ENCODE results near the gene TIGD3. TPM values are rescaled to one million over a fixed set of nuclear protein-coding genes. Genes with fewer than 3 reads are reported as not detected.
A peak's percentile ranks its signal among the peaks of the same experiment; 100 is the strongest.

TIGD3 gene
- total RNA-seq = 1 to 10 TPM; 1.3 to 1.8 TPM

GRCh38 chr11:65354265-65355012 lies at the start of gene TIGD3:
Gene TIGD3, plus strand, starts transcription at chr11:65354751. Its CDS starts 1,058 bp downstream, at chr11:65355809.
- H3K9me3 Mint-ChIP-seq = no peaks in the 10 kb centered on the region
- DNase-seq (peak; percentile 98), ATAC-seq (replicated peaks in 1 of 2) (peak; percentile 97 to 98)
- H3K4me3 Mint-ChIP-seq = peak within 1 kb of the TSS; percentile 92 to 93
- H3K27me3 Mint-ChIP-seq (ENCODE audit: low read depth) = no peaks in the 10 kb centered on the region
- H3K4me1 Mint-ChIP-seq (ENCODE audit: low read depth) = peaks cover 7% of the 10 kb centered on the region
- peaks cover 0 to 5% of the 10 kb centered on the region in 2 donors for H3K36me3 Mint-ChIP-seq (ENCODE audit: insufficient read depth in 2 of 2)
- H3K27ac Mint-ChIP-seq = peak within 1 kb of the TSS; percentile 81

DNA sequence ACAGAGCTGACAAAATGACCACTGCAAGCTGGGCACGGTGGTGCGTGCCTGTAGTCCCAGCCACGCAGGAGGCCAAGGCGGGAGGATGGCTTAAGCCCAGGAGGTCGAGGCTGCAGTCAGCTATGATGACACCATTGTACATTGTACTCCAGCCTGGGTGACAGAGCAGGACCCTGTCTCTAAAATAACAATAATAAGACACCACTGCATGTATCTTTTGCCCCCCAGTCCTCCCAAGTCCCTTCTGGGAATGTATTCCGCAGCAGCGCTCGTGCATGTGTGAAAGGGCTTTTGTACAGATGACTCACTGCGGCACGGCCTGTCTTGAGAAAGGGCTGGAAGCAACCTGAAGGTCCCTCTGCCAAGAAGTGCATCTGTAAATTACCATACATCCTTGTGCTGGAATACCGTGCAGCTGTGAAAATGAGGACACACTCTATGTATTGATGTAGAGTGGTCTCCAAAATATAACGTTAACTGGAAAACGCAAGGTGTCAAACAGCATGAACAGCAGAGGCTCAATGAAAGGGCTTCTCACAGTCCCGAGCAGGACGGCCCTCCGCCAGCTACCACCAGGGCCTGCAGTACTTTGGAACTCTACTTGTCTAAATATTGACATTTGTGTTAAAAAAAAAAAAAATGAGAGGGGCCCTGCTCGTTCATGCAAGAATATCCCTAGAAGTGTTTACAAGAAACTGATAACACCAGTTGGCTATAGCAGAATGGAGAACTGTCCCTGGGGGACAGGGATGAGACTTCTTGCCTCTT lies 48.9 kb upstream of the TIGD3 start:
- ATAC-seq (replicated peaks in 1 of 2) (no peak), DNase-seq (no peak)
- H3K4me3 Mint-ChIP-seq = no peak overlapping the region
- no peaks in the 10 kb centered on the region for H3K9me3 Mint-ChIP-seq
- H3K4me1 Mint-ChIP-seq (ENCODE audit: low read depth) = no peaks in the 10 kb centered on the region
- H3K27ac Mint-ChIP-seq = no peak overlapping the region
- H3K36me3 Mint-ChIP-seq (ENCODE audit: insufficient read depth in 2 of 2) = peaks cover 3 to 4% of the 10 kb centered on the region in 2 donors
- H3K27me3 Mint-ChIP-seq (ENCODE audit: low read depth) = no peaks in the 10 kb centered on the region

GRCh38 chr11:65307298-65308229 lies 47.0 kb upstream of the TIGD3 start:
- H3K27ac Mint-ChIP-seq = no peak overlapping the region

DNA sequence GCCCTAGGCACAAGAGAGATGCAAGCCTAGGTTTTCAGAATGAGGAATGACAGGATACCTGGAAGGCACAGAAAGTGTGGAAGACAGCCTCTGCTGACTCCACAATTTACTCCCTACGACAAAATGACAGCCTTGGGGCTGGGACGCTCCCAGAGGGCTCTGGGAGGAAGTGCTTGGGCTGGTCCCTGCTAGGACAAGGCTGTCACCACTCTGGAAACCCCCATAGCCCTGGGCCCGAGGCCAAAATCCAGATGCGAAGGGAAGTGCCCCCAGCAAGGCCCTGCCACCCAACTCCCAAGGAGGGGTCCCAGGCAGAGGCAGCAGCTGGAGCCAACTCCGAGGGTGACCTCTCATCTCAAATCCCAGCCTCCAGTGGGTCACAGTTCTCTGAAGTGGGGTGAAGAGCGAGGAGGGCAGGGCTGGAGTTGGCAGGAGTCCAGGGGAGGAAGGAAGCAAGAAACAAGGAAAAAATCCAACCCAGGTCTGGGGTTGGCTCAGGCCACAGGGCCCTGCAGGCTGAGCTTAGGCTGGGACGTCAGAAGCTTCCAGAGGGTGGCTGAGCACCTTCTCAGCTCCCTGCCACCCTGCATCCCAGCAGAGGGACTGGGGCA lies 46.2 kb upstream of the TIGD3 start:
- Mint-ChIP-seq H3K36me3 (ENCODE audit: insufficient read depth in 2 of 2) (peaks cover 3 to 4% of the 10 kb centered on the region in 2 donors), H3K9me3 (no peaks in the 10 kb centered on the region), H3K27ac (no peak overlapping the region), H3K27me3 (ENCODE audit: low read depth) (peaks cover under 1% of the 10 kb centered on the region), H3K4me1 (ENCODE audit: low read depth) (no peaks in the 10 kb centered on the region), H3K4me3 (no peak overlapping the region)
- ATAC-seq (replicated peaks in 1 of 2) (peak; percentile 14 to 17), DNase-seq (no peak)

More at GRCh38 chr11:65307298-65308229, 47.0 kb upstream of the TIGD3 start:
- ATAC-seq (replicated peaks in 1 of 2) = no peak
- H3K4me3 Mint-ChIP-seq = no peak overlapping the region
- no peaks in the 10 kb centered on the region for H3K4me1 Mint-ChIP-seq (ENCODE audit: low read depth)
- no peak for DNase-seq
- H3K36me3 Mint-ChIP-seq (ENCODE audit: insufficient read depth in 2 of 2) = peaks cover 3 to 4% of the 10 kb centered on the region in 2 donors
- no peaks in the 10 kb centered on the region for H3K27me3 Mint-ChIP-seq (ENCODE audit: low read depth)
- no peaks in the 10 kb centered on the region for H3K9me3 Mint-ChIP-seq

GRCh38 chr11:65309006-65309405 lies 45.5 kb upstream of the TIGD3 start:
- no peak for ATAC-seq (replicated peaks in 1 of 2)
- no peak for DNase-seq
- Mint-ChIP-seq H3K27me3 (ENCODE audit: low read depth) (peaks cover 7% of the 10 kb centered on the region), H3K9me3 (no peaks in the 10 kb centered on the region), H3K4me3 (no peak overlapping the region), H3K36me3 (ENCODE audit: insufficient read depth in 2 of 2) (peaks cover 2% of the 10 kb centered on the region in 2 donors), H3K27ac (no peak overlapping the region), H3K4me1 (ENCODE audit: low read depth) (peaks cover 3% of the 10 kb centered on the region)

- Mint-ChIP-seq H3K27ac (no peak overlapping the region), H3K4me1 (ENCODE audit: low read depth) (peaks cover 7% of the 10 kb centered on the region), H3K27me3 (ENCODE audit: low read depth) (peaks cover 12% of the 10 kb centered on the region), H3K9me3 (no peaks in the 10 kb centered on the region), H3K36me3 (ENCODE audit: insufficient read depth in 2 of 2) (no peaks in the 10 kb centered on the region), H3K4me3 (no peak overlapping the region)
- no peak for ATAC-seq (replicated peaks in 1 of 2)
- DNase-seq = no peak
Measured at GRCh38 chr11:65310215-65310614, 44.3 kb upstream of the TIGD3 start.

DNA sequence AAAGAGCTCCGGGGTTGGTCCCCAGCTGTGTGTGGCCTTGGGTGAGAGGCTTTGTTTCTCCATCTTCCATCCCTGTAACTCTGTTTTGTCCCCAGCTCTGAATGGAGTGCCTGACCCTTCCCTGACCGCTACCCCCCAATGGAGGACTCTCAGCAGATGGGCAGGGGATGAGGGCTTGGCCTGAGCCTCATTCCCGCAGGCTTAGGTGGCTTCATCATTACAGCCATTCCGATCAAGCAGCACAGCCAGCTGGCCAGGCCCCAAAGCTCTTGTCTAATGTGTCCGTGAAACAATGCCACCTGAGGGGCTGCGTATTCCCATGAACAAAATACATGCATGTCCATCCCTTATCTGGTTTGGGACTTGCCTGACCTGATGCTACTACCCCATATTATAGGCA lies 43.8 kb upstream of the TIGD3 start:
- no peak for DNase-seq
- ATAC-seq (replicated peaks in 1 of 2) = no peak
- peaks cover 12% of the 10 kb centered on the region for H3K27me3 Mint-ChIP-seq (ENCODE audit: low read depth)
- H3K4me3 Mint-ChIP-seq = no peak overlapping the region
- peaks cover 10% of the 10 kb centered on the region for H3K4me1 Mint-ChIP-seq (ENCODE audit: low read depth)
- no peak overlapping the region for H3K27ac Mint-ChIP-seq
- H3K9me3 Mint-ChIP-seq = no peaks in the 10 kb centered on the region
- no peaks in the 10 kb centered on the region for H3K36me3 Mint-ChIP-seq (ENCODE audit: insufficient read depth in 2 of 2)

- Mint-ChIP-seq H3K36me3 (ENCODE audit: insufficient read depth in 2 of 2) (no peaks in the 10 kb centered on the region), H3K27me3 (ENCODE audit: low read depth) (peaks cover 17% of the 10 kb centered on the region), H3K9me3 (no peaks in the 10 kb centered on the region), H3K4me1 (ENCODE audit: low read depth) (peaks cover 15% of the 10 kb centered on the region), H3K27ac (no peak overlapping the region), H3K4me3 (no peak overlapping the region)
- ATAC-seq (replicated peaks in 1 of 2) = no peak
- no peak for DNase-seq
Measured at GRCh38 chr11:65311170-65311678, 43.3 kb upstream of the TIGD3 start.

DNA sequence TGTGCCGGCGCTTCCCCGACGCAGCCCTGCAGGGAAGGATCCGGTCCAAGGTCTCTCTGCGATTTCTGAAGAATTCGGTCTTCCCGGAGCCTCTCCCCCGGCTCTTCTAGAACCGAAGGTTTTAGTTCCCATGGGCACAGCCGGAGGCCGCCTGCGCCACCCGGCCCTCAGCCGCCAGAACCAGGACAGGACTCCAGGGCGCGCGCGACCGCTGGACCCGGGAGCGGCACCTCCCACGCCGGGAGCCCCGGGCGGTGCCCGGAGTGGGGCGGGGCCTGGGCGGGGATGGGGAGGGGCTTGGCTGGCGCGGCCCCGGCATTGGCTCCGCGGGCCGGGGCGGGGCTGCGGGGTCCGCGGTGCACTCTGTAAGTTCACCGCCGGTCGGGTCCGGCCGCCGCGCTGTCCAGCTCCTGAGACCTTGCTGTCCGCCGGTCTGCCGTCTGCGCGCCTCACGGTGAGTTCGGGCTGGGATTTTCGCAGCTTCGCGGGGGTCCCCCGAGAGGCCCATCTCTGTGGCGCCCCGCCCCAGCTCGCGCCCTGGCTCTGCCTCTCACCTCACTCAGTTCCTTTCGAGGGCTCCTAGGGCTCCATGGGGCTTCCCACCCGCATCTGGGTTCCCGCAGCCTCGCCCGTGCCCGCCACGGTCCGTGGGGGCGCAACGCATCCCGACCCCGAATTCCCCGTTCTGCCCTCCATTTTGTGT lies 39.9 kb upstream of the TIGD3 start, which contains the start of gene CDC42EP2:
CDC42EP2 (plus strand) TSS at position 366 of the 703 bp plus-strand sequence. CDS start 6,033 bp downstream, outside the sequence.
- Mint-ChIP-seq H3K4me3 (peak within 1 kb of the TSS; percentile 77 to 80), H3K9me3 (no peaks in the 10 kb centered on the region), H3K36me3 (ENCODE audit: insufficient read depth in 2 of 2) (no peaks in the 10 kb centered on the region), H3K4me1 (ENCODE audit: low read depth) (peaks cover 16% of the 10 kb centered on the region), H3K27ac (no peak within 1 kb of the TSS), H3K27me3 (ENCODE audit: low read depth) (peaks cover 21% of the 10 kb centered on the region)
- DNase-seq = peak; percentile 68 to 82
- peak; percentile 91 to 93 for ATAC-seq (replicated peaks in 1 of 2)

DNA sequence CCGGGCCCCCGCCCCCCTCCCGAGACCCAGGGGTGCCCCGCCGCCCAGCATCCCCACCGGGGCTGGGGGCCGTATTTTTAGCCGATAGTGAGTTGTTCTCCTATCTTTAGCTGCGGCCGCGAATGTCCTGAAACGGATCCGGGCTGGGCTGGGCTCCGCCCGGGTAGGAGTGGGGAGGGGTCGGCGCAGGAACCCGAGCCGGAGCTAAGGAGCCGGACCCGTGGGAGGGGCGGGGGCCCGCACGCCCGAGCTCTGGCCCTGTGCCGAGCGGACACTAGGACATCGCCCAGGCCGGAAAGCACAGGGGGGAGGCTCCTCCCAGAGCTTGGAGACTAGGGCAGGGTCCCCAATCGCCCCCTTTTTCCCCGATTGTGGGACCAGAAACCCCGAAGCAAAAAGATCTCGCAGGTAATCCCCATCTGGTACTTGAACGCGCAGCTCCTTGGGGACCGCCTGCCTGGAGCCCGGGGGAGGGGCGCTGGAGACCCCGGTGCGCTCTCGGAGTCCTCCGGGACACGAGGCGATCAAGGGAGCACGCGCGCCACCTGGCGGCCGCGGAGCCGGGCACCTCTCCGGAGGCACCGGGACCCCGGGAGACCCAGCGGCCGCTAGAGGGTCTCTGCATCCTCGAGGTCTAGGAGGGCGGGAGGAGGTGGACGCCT lies 39.2 kb upstream of the TIGD3 start:
- peaks cover 21% of the 10 kb centered on the region for H3K27me3 Mint-ChIP-seq (ENCODE audit: low read depth)
- H3K4me3 Mint-ChIP-seq = peak overlapping the region; percentile 77 to 80

DNA sequence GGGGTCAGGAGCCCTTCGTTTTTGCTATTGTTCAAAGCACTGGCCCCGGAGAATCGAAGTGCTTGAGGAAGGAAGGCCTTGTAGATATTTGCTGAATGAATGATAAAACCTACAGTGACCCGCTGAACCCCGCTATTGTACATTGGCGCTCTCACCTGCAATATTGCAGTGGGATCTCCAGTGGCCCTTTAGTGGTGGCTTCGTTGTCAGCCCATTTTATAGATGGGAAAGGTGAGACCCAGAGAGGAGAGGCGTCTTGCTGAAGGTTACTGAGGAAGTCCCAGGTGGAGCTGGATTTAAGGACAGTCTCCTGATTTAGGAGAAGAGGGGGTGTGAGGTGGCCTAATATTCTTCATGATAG lies 38.7 kb upstream of the TIGD3 start:
- Mint-ChIP-seq H3K4me3 (peak overlapping the region; percentile 77 to 80), H3K36me3 (ENCODE audit: insufficient read depth in 2 of 2) (no peaks in the 10 kb centered on the region), H3K27ac (no peak overlapping the region), H3K9me3 (no peaks in the 10 kb centered on the region), H3K27me3 (ENCODE audit: low read depth) (peaks cover 21% of the 10 kb centered on the region), H3K4me1 (ENCODE audit: low read depth) (peaks cover 16% of the 10 kb centered on the region)
- ATAC-seq (replicated peaks in 1 of 2) (no peak), DNase-seq (no peak)

More for the DNA sequence above, 39.2 kb upstream of the TIGD3 start:
- peaks cover 16% of the 10 kb centered on the region for H3K4me1 Mint-ChIP-seq (ENCODE audit: low read depth)
- peak; percentile 72 to 75 for ATAC-seq (replicated peaks in 1 of 2)
- H3K36me3 Mint-ChIP-seq (ENCODE audit: insufficient read depth in 2 of 2) = no peaks in the 10 kb centered on the region
- peak; percentile 87 to 90 for DNase-seq
- H3K9me3 Mint-ChIP-seq = no peaks in the 10 kb centered on the region
- H3K27ac Mint-ChIP-seq = no peak overlapping the region
